Stimulated activated CD8-positive, alpha-beta memory T cell treated with anti-CD3 and anti-CD28 coated beads, Interleukin-7, amount 100 ng/mL, for 48 hours (primary cell): ENCODE data around the gene ADGRL1.

Experiments used
- DNase-seq, 2 donors: peaks; one replicate each; pipeline ENCODE4 v3.0.0-alpha.2; 2020; ENCODE audit warnings: low read depth in 1 of 2; ENCODE audit errors: extremely low read depth in 1 of 2

Gene ADGRL1

GRCh38 chr19:14142262-14143190 lies 63.4 kb downstream of the ADGRL1 start:
- no peak for DNase-seq

GRCh38 chr19:14141041-14141440 lies 64.9 kb downstream of the ADGRL1 start:
- DNase-seq: no peak

GRCh38 chr19:14139944-14140343 lies 66.0 kb downstream of the ADGRL1 start:
- DNase-seq: no peak

GRCh38 chr19:14138576-14139265 lies 67.2 kb downstream of the ADGRL1 start:
- no peak for DNase-seq

- DNase-seq: peak; percentile 97
These were observed 69.3 kb downstream of the ADGRL1 start, which contains the start of gene ASF1B for GRCh38 chr19:14136509-14137281. Gene ASF1B, minus strand, starts transcription at chr19:14136589. Its CDS starts 133 bp downstream, at chr19:14136456.

- no peak for DNase-seq
These were observed 69.9 kb downstream of the ADGRL1 start for GRCh38 chr19:14135985-14136508.

GRCh38 chr19:14135355-14135754 lies 70.6 kb downstream of the ADGRL1 start:
- DNase-seq: no peak

- no peak for DNase-seq
These were observed 78.0 kb downstream of the ADGRL1 start for GRCh38 chr19:14127929-14128509.

GRCh38 chr19:14127176-14127575 lies 78.8 kb downstream of the ADGRL1 start:
- DNase-seq: no peak

- no peak for DNase-seq
These were observed 83.0 kb downstream of the ADGRL1 start for GRCh38 chr19:14122924-14123323.

GRCh38 chr19:14120497-14120780 lies 85.5 kb downstream of the ADGRL1 start:
- no peak for DNase-seq

- DNase-seq: no peak
These were observed 86.1 kb downstream of the ADGRL1 start for GRCh38 chr19:14119644-14120496.

GRCh38 chr19:14119146-14119545 lies 86.8 kb downstream of the ADGRL1 start:
- DNase-seq: no peak

GRCh38 chr19:14118165-14119051 lies 87.6 kb downstream of the ADGRL1 start:
- no peak for DNase-seq

- peak; percentile 97 to 99 for DNase-seq
These were observed 88.3 kb downstream of the ADGRL1 start, which contains the start of gene PRKACA for GRCh38 chr19:14117668-14118164. Gene PRKACA, minus strand, starts transcription at chr19:14117762. Its CDS starts 215 bp downstream, at chr19:14117547.

GRCh38 chr19:14116918-14117578 lies 88.9 kb downstream of the ADGRL1 start:
- no peak for DNase-seq

- no peak for DNase-seq
These were observed 89.4 kb downstream of the ADGRL1 start for GRCh38 chr19:14116525-14116917.

GRCh38 chr19:14115756-14116155 lies 90.2 kb downstream of the ADGRL1 start:
- no peak for DNase-seq
